ENCODE measurements around the gene DNAJB9. TPM values are rescaled to one million over a fixed set of nuclear protein-coding genes. Genes with fewer than 3 reads are reported as not detected.

Gene DNAJB9
- polyA plus RNA-seq, 1 experiment = 9.3 TPM

- CTCF ChIA-PET = no interaction called here
- POLR2A ChIA-PET = no interaction called here
- peaks cover 5% of the 10 kb centered on the region for H3K27me3 ChIP-seq (ENCODE audit: control insufficient read depth, insufficient read depth, low read length)
- H3K9me3 ChIP-seq (ENCODE audit: control insufficient read depth, insufficient read depth, low read length) = no peaks in the 10 kb centered on the region
- no peak overlapping the region for H3K4me3 ChIP-seq (ENCODE audit: low read depth, low read length)
- H3K27ac ChIP-seq (ENCODE audit: low read depth, low read length) = no peak overlapping the region
- no peak for TF ChIP-seq CTCF (IDR thresholded peaks at IDR 0.05; ENCODE audit: low read depth, low read length)
- no peak for DNase-seq (ENCODE audit: low read depth, low spot score)
Observed at GRCh38 chr7:108596560-108596959, 26.9 kb downstream of the DNAJB9 start.

GRCh38 chr7:108598153-108598552 is 28.5 kb downstream of the DNAJB9 start:
- DNase-seq (ENCODE audit: low read depth, low spot score) = no peak
- Histone ChIP-seq H3K27ac (ENCODE audit: low read depth, low read length) (no peak overlapping the region), H3K4me3 (ENCODE audit: low read depth, low read length) (no peak overlapping the region), H3K9me3 (ENCODE audit: control insufficient read depth, insufficient read depth, low read length) (no peaks in the 10 kb centered on the region), H3K27me3 (ENCODE audit: control insufficient read depth, insufficient read depth, low read length) (peaks cover 5% of the 10 kb centered on the region)
- POLR2A ChIA-PET = no interaction called here
- no peak for TF ChIP-seq CTCF (IDR thresholded peaks at IDR 0.05; ENCODE audit: low read depth, low read length)
- CTCF ChIA-PET = no interaction called here

GRCh38 chr7:108598914-108599580 is 29.4 kb downstream of the DNAJB9 start:
- no peak for TF ChIP-seq CTCF (IDR thresholded peaks at IDR 0.05; ENCODE audit: low read depth, low read length)
- H3K4me3 ChIP-seq (ENCODE audit: low read depth, low read length) = no peak overlapping the region
- H3K27me3 ChIP-seq (ENCODE audit: control insufficient read depth, insufficient read depth, low read length) = peaks cover 7% of the 10 kb centered on the region
- DNase-seq (ENCODE audit: low read depth, low spot score) = no peak
- no peak overlapping the region for H3K27ac ChIP-seq (ENCODE audit: low read depth, low read length)
- ChIA-PET CTCF (no interaction called here), POLR2A (no interaction called here)
- H3K9me3 ChIP-seq (ENCODE audit: control insufficient read depth, insufficient read depth, low read length) = no peaks in the 10 kb centered on the region

GRCh38 chr7:108600399-108600798 is 30.7 kb downstream of the DNAJB9 start:
- CTCF ChIA-PET = no interaction called here
- POLR2A ChIA-PET = no interaction called here
- peaks cover 7% of the 10 kb centered on the region for H3K27me3 ChIP-seq (ENCODE audit: control insufficient read depth, insufficient read depth, low read length)
- no peaks in the 10 kb centered on the region for H3K9me3 ChIP-seq (ENCODE audit: control insufficient read depth, insufficient read depth, low read length)
- no peak overlapping the region for H3K4me3 ChIP-seq (ENCODE audit: low read depth, low read length)
- TF ChIP-seq CTCF (IDR thresholded peaks at IDR 0.05; ENCODE audit: low read depth, low read length) = no peak
- no peak for DNase-seq (ENCODE audit: low read depth, low spot score)
- H3K27ac ChIP-seq (ENCODE audit: low read depth, low read length) = no peak overlapping the region

GRCh38 chr7:108603656-108604306 is 34.1 kb downstream of the DNAJB9 start:
- POLR2A ChIA-PET = no interaction called here

More at GRCh38 chr7:108603656-108604306, 34.1 kb downstream of the DNAJB9 start:
- TF ChIP-seq CTCF (IDR thresholded peaks at IDR 0.05; ENCODE audit: low read depth, low read length) = no peak
- CTCF ChIA-PET = no interaction called here
- Histone ChIP-seq H3K9me3 (ENCODE audit: control insufficient read depth, insufficient read depth, low read length) (no peaks in the 10 kb centered on the region), H3K27me3 (ENCODE audit: control insufficient read depth, insufficient read depth, low read length) (peaks cover 3% of the 10 kb centered on the region), H3K27ac (ENCODE audit: low read depth, low read length) (no peak overlapping the region), H3K4me3 (ENCODE audit: low read depth, low read length) (no peak overlapping the region)
- DNase-seq (ENCODE audit: low read depth, low spot score) = no peak
